Body of pancreas (tissue), 4 donors: ENCODE results near the gene KIAA1614. TPM values are rescaled to one million over a fixed set of nuclear protein-coding genes. Genes with fewer than 3 reads are reported as not detected.

Experiments
- ATAC-seq: fragments of 150-250 bp; one replicate; pipeline ENCODE4 v1.9.1; 2016
- DNase-seq, 4 donors: peaks; one replicate each; pipeline ENCODE4 v3.0.0-alpha.2; 2019
- H3K27ac ChIP-seq, 4 donors: fragments of 200-600 bp; sonication (generic); 1 replicate in 3 of 4; 2 replicates in 1 of 4; pipeline versions ENCODE4 v1.5.1 to v1.6.1; 2016 to 2019; ENCODE audit warnings: mild to moderate bottlenecking in 1 of 4, mixed read lengths in 1 of 4, moderate library complexity in 1 of 4
- H3K27me3 ChIP-seq, 2 donors: fragments of 200-600 bp; sonication (generic); one replicate each; pipeline ENCODE4 v1.6.0; 2016; ENCODE audit warnings: mild to moderate bottlenecking in 1 of 2
- H3K36me3 ChIP-seq, 2 donors: fragments of 200-600 bp; sonication (generic); replicated peaks in 1 of 2; 2 replicates each; pipeline ENCODE4 v1.5.1; 2016; ENCODE audit warnings: low read depth in 2 of 2; ENCODE audit not compliant: insufficient read depth in 1 of 2
- H3K4me1 ChIP-seq: fragments of 200-600 bp; sonication (generic); one replicate; pipeline ENCODE4 v1.6.0; 2016
- H3K4me3 ChIP-seq, 2 donors: fragments of 200-600 bp; sonication (generic); 1 replicate in 1 of 2; 2 replicates in 1 of 2; pipeline ENCODE4 v1.5.1; 2016 to 2019
- H3K9me3 ChIP-seq, 3 donors: fragments of 200-600 bp; sonication (generic); 1 replicate in 2 of 3; 2 replicates in 1 of 3; pipeline ENCODE4 v1.5.1; 2016
- POLR2A ChIP-seq, 3 donors: fragments of 450-650 bp; IDR thresholded peaks; one replicate each; pipeline ENCODE4 v1.6.1; 2016; ENCODE audit warnings: antibody characterized with exemption in 3 of 3, mild to moderate bottlenecking in 2 of 3
- WGBS, 2 donors: methylation state at CpG; one replicate each; pipeline ENCODE4 v1.1.5; 2017; 5-methylcytosine and 5-hydroxymethylcytosine counted together
- intact Hi-C: fragments of 100-400 bp; cut with DNase I; formaldehyde crosslinking; loops from one replicate; pipeline ENCODE4 v1.15.1; 2023
- total RNA-seq, 2 donors: library from RNA; depleted of rRNA; stranded (reverse); fragments of >200 nt; gene quantifications; one replicate each; pipeline ENCODE4 v1.1.0, GENCODE V29; 2016
- TF ChIP-seq, protein P1 (sequence below), 7 experiments: fragments of 450-650 bp in 4 of 7; fragments of 200-600 bp in 3 of 7; sonication (generic) in 3 of 7; IDR thresholded peaks; one replicate each; pipeline ENCODE4 v1.5.1; 2016 to 2019; ENCODE audit warnings: antibody characterized with exemption in 7 of 7

The KIAA1614 gene
- total RNA-seq, 2 donors from 2014 or later: 0.52 to 4.3 TPM

DNA sequence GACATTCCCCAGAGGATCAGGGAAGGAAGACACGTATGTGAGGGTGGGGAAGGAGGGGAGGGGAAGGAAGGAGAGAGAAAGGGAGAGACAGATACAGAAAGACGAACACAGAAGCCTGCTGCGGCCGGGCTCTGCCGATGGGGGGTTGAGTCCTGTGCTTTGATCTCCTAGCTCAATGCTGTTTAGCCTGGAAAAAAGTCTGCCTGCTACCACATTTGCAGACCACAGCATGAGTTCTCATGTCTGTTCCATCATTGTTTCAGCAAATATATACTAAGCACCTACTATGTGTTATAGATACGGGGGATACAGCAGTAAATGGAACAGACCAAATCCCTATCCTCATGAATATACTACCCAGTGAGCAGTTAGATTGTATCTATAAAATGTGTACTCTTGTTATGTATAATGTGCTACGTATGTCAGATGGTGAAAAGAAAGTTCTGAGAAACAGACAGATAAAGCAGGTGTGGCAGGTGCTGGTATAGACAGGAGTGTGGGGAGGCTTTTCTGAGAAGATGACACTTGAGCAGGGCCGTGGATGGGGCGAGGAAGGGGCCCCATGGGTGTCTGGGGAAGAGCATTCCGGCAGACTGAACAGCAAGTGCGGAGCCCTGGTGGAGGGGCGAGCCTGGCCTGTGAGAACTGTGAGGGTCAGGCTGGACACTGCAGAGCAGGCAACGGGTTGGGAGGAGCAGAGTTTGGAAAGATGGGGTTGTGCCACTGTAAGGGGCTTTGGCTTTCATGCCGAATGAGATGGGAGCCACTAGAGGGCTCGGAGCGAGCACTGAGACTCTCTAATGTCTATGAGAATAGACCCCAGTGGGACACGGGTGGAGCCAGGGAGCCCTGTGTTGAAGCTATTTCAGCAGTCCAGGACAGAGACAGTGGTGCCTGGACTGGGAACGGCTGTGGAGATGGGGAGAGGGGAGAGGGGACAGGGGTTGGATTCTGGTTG is 34.1 kb downstream of the KIAA1614 start:
- no peaks in the 10 kb centered on the region for H3K36me3 ChIP-seq
- ATAC-seq (no peak), DNase-seq (no peak)
- no peak overlapping the region for H3K4me3 ChIP-seq
- intact Hi-C loops: no loop called here
- H3K27me3 ChIP-seq: no peaks in the 10 kb centered on the region
- no peaks in the 10 kb centered on the region for H3K9me3 ChIP-seq
- 84 to 86% methylated on average over 17 to 18 of the region's 18 CpGs for WGBS, 2 donors
- TF ChIP-seq, protein P1, sequence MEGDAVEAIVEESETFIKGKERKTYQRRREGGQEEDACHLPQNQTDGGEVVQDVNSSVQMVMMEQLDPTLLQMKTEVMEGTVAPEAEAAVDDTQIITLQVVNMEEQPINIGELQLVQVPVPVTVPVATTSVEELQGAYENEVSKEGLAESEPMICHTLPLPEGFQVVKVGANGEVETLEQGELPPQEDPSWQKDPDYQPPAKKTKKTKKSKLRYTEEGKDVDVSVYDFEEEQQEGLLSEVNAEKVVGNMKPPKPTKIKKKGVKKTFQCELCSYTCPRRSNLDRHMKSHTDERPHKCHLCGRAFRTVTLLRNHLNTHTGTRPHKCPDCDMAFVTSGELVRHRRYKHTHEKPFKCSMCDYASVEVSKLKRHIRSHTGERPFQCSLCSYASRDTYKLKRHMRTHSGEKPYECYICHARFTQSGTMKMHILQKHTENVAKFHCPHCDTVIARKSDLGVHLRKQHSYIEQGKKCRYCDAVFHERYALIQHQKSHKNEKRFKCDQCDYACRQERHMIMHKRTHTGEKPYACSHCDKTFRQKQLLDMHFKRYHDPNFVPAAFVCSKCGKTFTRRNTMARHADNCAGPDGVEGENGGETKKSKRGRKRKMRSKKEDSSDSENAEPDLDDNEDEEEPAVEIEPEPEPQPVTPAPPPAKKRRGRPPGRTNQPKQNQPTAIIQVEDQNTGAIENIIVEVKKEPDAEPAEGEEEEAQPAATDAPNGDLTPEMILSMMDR (IDR thresholded peaks at IDR 0.05): no peak
- no peak for TF ChIP-seq POLR2A (IDR thresholded peaks at IDR 0.05)
- H3K27ac ChIP-seq: no peak overlapping the region
- H3K4me1 ChIP-seq: no peaks in the 10 kb centered on the region

GRCh38 chr1:180947499-180947885 is 34.8 kb downstream of the KIAA1614 start:
- WGBS, 2 donors: 87 to 95% methylated on average over 6 of the region's 6 CpGs
- TF ChIP-seq POLR2A (IDR thresholded peaks at IDR 0.05): no peak
- TF ChIP-seq, protein P1 (IDR thresholded peaks at IDR 0.05): no peak
- no peak for DNase-seq
- H3K27ac ChIP-seq: no peak overlapping the region
- no peak for ATAC-seq
- H3K36me3 ChIP-seq: no peaks in the 10 kb centered on the region
- H3K27me3 ChIP-seq: no peaks in the 10 kb centered on the region
- no peaks in the 10 kb centered on the region for H3K4me1 ChIP-seq
- H3K4me3 ChIP-seq: no peak overlapping the region
- no peaks in the 10 kb centered on the region for H3K9me3 ChIP-seq
- intact Hi-C loops: no loop called here

GRCh38 chr1:180947901-180948640 is 35.4 kb downstream of the KIAA1614 start:
- intact Hi-C loops: no loop called here
- no peak overlapping the region for H3K4me3 ChIP-seq
- no peak for ATAC-seq
- no peak for TF ChIP-seq POLR2A (IDR thresholded peaks at IDR 0.05)
- TF ChIP-seq, protein P1 (IDR thresholded peaks at IDR 0.05): no peak
- WGBS, 2 donors: 91 to 96% methylated on average over 15 to 22 of the region's 22 CpGs
- H3K4me1 ChIP-seq: peaks cover 5% of the 10 kb centered on the region
- no peaks in the 10 kb centered on the region for H3K36me3 ChIP-seq
- no peaks in the 10 kb centered on the region for H3K9me3 ChIP-seq
- no peaks in the 10 kb centered on the region for H3K27me3 ChIP-seq
- H3K27ac ChIP-seq: no peak overlapping the region
- no peak for DNase-seq

- DNase-seq: no peak
- Histone ChIP-seq H3K36me3 (no peaks in the 10 kb centered on the region), H3K27me3 (no peaks in the 10 kb centered on the region), H3K4me1 (peaks cover 12% of the 10 kb centered on the region), H3K4me3 (no peak overlapping the region), H3K27ac (no peak overlapping the region), H3K9me3 (no peaks in the 10 kb centered on the region)
- ATAC-seq: no peak
- TF ChIP-seq, protein P1 (IDR thresholded peaks at IDR 0.05): no peak
- TF ChIP-seq POLR2A (IDR thresholded peaks at IDR 0.05): no peak
- WGBS, 2 donors: 81 to 87% methylated on average over 24 to 25 of the region's 26 CpGs
- intact Hi-C loops: no loop called here
These were observed 36.2 kb downstream of the KIAA1614 start for GRCh38 chr1:180948641-180949615.
